ENCODE data around the gene EFCAB9.

Gene EFCAB9

GRCh38 chr5:172243302-172243701, 49.3 kb downstream of the EFCAB9 start:
- DNase-seq (ENCODE audit: low spot score) = no peak

DNA sequence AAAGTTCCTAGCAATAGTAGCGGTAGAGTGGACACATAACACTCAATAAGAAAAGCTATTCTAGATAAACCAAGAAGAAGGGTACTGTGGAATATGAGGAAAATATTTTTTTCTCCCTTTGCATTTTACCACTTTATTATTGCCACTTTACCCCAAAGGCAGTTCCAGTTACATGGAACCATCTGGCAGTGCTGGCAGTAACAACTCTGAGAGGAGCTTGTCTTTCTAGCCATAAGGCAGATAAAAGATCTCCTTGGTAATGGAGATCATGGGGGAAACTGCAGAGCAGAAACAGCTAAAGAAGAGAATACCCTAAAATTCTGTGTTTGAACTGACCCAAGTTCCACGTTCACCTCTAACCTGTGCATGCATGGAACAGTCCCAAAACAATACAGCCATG, 51.1 kb downstream of the EFCAB9 start:
- no peak for DNase-seq (ENCODE audit: low spot score)

- DNase-seq (ENCODE audit: low spot score) = no peak
Observed at GRCh38 chr5:172245703-172246125, 51.7 kb downstream of the EFCAB9 start.

DNA sequence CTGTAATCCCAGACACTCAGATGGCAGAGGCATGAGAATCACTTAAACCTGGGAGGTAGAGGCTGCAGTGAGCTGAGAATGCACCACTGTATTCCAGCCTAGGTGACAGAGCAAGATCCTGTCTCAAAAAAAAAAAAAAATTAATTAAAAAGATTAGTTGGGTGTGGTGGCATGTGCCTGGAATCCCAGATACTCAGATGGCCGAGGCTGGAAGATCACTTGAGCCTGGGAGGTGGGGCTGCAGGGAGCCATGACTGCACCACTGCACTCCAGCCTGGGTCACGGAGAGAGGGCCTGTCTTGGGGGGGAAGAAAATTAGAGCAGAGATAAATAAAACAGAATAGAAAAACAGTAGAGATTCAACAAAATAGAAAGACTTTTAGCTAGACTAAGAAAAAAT, 54.7 kb downstream of the EFCAB9 start:
- DNase-seq (ENCODE audit: low spot score) = no peak

- DNase-seq (ENCODE audit: low spot score) = no peak
Observed at GRCh38 chr5:172251419-172251818, 57.4 kb downstream of the EFCAB9 start.

DNA sequence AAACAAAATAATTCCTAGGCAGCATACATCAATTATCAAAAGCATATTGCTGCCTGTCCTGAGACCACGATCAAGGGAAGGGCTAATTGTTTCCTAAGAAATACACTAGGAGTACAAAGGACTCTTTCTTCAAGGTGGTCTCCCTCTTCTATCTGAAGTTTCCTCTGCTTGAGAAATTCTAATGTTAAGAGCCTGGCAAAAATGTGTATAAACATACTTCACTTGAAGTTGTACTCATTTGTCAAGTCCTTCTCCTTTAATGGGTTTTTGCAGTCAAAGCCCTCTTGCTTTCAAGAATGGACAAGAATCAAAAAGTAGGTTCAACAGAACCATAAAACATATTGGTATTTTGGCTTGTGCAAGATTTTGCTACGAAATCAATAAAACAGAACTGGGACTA, 58.5 kb downstream of the EFCAB9 start:
- DNase-seq (ENCODE audit: low spot score) = no peak
